WTC11 (cell line): ENCODE measurements around the gene SUSD6.

Experiments
- CDX4 ChIP-seq: fragments of 250-450 bp; sonication (Bioruptor Pico); IDR thresholded peaks from 2 replicates; pipeline ENCODE4 v1.9.0; 2021; ENCODE audit warnings: moderate library complexity, mild to moderate bottlenecking, inconsistent platforms, borderline replicate concordance
- CTCF ChIP-seq: fragments of 200-600 bp; IDR thresholded peaks from 2 replicates; pipeline ENCODE4 v1.8.0; 2022; ENCODE audit warnings: antibody characterized with exemption
- E2F1 ChIP-seq: sonication (generic); formaldehyde crosslinking; IDR thresholded peaks from 2 replicates; pipeline ENCODE4 v1.8.0; 2022; ENCODE audit warnings: mild to moderate bottlenecking, missing genetic modification reagents
- E2F5 ChIP-seq: sonication (generic); formaldehyde crosslinking; IDR thresholded peaks from 2 replicates; pipeline ENCODE4 v1.8.1; 2022; ENCODE audit warnings: mild to moderate bottlenecking, moderate library complexity, missing genetic modification reagents
- FOXP4 ChIP-seq: sonication (generic); formaldehyde crosslinking; IDR thresholded peaks from 2 replicates; pipeline ENCODE4 v1.8.0; 2022; ENCODE audit warnings: mild to moderate bottlenecking, missing genetic modification reagents
- JUN ChIP-seq: sonication (generic); formaldehyde crosslinking; IDR thresholded peaks from 2 replicates; pipeline ENCODE4 v1.8.0; 2023; ENCODE audit warnings: mild to moderate bottlenecking, missing genetic modification reagents
- MAX ChIP-seq: sonication (generic); formaldehyde crosslinking; IDR thresholded peaks from 2 replicates; pipeline ENCODE4 v1.8.0; 2022; ENCODE audit warnings: mild to moderate bottlenecking, missing genetic modification reagents
- PRRX2 ChIP-seq: fragments of 250-450 bp; sonication (Bioruptor Pico); IDR thresholded peaks from 2 replicates; pipeline ENCODE4 v1.8.0; 2021; ENCODE audit warnings: mild to moderate bottlenecking
- RELA ChIP-seq: sonication (generic); formaldehyde crosslinking; IDR thresholded peaks from 2 replicates; pipeline ENCODE4 v1.8.1; 2022; ENCODE audit warnings: missing genetic modification reagents, mild to moderate bottlenecking, borderline replicate concordance
- SP1 ChIP-seq: sonication (generic); formaldehyde crosslinking; conservative IDR thresholded peaks from 2 replicates; pipeline ENCODE4 v1.8.1; 2022; ENCODE audit warnings: missing genetic modification reagents
- STAT6 ChIP-seq: sonication (generic); formaldehyde crosslinking; conservative IDR thresholded peaks from 2 replicates; pipeline ENCODE4 v1.8.1; 2023; ENCODE audit warnings: mild to moderate bottlenecking, low read depth, missing genetic modification reagents, moderate library complexity
- ZNF121 ChIP-seq: sonication (generic); formaldehyde crosslinking; IDR thresholded peaks from 2 replicates; pipeline ENCODE4 v1.8.0; 2023; ENCODE audit warnings: missing genetic modification reagents
- ZNF263 ChIP-seq: sonication (generic); formaldehyde crosslinking; IDR thresholded peaks from 2 replicates; pipeline ENCODE4 v1.8.1; 2022; ENCODE audit warnings: low read depth, mild to moderate bottlenecking, moderate library complexity, missing genetic modification reagents
- ZSCAN18 ChIP-seq: fragments of 250-450 bp; sonication (Bioruptor Pico); IDR thresholded peaks from 2 replicates; pipeline ENCODE4 v2.1.2; 2022; ENCODE audit warnings: mild to moderate bottlenecking, moderate library complexity

- TF ChIP-seq CDX4 (CRISPR knock-in tag) (no peak), SP1 (CRISPR knock-in tag) (no peak), FOXP4 (CRISPR knock-in tag) (no peak), CTCF (no peak), JUN (CRISPR knock-in tag) (no peak), E2F5 (CRISPR knock-in tag) (no peak), RELA (CRISPR knock-in tag) (no peak), PRRX2 (CRISPR knock-in tag) (no peak), STAT6 (CRISPR knock-in tag) (no peak), ZNF121 (CRISPR knock-in tag) (no peak), MAX (CRISPR knock-in tag) (no peak), E2F1 (CRISPR knock-in tag) (no peak), ZSCAN18 (CRISPR knock-in tag) (no peak), ZNF263 (CRISPR knock-in tag) (no peak)
Measured at GRCh38 chr14:69711065-69711464, 99.7 kb downstream of the SUSD6 start.
